Suprapubic skin (tissue), 4 donors: ENCODE data around the gene CHCHD4.

Experiments
- EP300 ChIP-seq: sonication (generic); formaldehyde crosslinking; IDR thresholded peaks from one replicate; pipeline ENCODE4 v1.6.1; 2017; ENCODE audit warnings: antibody characterized with exemption
- POLR2A ChIP-seq, 2 donors: fragments of 450-650 bp; IDR thresholded peaks; one replicate each; pipeline ENCODE4 v1.6.1; 2017; ENCODE audit warnings: antibody characterized with exemption in 2 of 2, mild to moderate bottlenecking in 2 of 2, moderate library complexity in 2 of 2
- POLR2AphosphoS5 ChIP-seq, 3 donors: sonication (generic); formaldehyde crosslinking; IDR thresholded peaks; one replicate each; pipeline ENCODE4 v1.6.1; 2017; ENCODE audit warnings: antibody characterized with exemption in 3 of 3
- TF ChIP-seq, protein P1 (sequence below), 2 donors: fragments of 200-600 bp in 1 of 2; fragments of 450-650 bp in 1 of 2; sonication (generic) in 1 of 2; IDR thresholded peaks; one replicate each; pipeline ENCODE4 v1.5.1; 2016 to 2019; ENCODE audit warnings: antibody characterized with exemption in 2 of 2, mild to moderate bottlenecking in 1 of 2, moderate library complexity in 1 of 2

DNA sequence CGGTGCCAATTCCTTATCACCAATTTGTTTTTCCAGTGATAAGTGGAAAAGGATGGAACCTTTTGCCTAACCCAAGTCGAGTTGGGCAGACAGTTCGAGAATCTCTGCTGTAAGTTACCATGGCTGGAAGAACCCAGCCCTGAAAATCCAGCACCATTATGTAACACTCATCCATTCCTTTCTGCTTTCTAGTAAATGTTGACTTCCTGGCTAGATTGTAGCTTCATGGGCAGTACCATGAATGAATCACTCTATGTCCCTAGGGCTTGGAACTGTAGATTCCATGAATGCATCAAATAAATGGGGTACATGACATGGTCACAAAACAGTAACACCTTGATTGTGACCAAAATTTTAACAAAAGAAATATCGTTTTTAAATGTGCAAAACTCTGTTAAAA is 14.0 kb downstream of the CHCHD4 start:
- TF ChIP-seq, protein P1, sequence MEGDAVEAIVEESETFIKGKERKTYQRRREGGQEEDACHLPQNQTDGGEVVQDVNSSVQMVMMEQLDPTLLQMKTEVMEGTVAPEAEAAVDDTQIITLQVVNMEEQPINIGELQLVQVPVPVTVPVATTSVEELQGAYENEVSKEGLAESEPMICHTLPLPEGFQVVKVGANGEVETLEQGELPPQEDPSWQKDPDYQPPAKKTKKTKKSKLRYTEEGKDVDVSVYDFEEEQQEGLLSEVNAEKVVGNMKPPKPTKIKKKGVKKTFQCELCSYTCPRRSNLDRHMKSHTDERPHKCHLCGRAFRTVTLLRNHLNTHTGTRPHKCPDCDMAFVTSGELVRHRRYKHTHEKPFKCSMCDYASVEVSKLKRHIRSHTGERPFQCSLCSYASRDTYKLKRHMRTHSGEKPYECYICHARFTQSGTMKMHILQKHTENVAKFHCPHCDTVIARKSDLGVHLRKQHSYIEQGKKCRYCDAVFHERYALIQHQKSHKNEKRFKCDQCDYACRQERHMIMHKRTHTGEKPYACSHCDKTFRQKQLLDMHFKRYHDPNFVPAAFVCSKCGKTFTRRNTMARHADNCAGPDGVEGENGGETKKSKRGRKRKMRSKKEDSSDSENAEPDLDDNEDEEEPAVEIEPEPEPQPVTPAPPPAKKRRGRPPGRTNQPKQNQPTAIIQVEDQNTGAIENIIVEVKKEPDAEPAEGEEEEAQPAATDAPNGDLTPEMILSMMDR (IDR thresholded peaks at IDR 0.05) = no peak
- TF ChIP-seq POLR2AphosphoS5 (IDR thresholded peaks at IDR 0.05) (no peak), POLR2A (IDR thresholded peaks at IDR 0.05) (no peak), EP300 (no peak)
